HEK293 (cell line): ENCODE data around the gene HNRNPH2.

ENCODE experiments used
- CTCF ChIP-seq: fragments of 450-650 bp; formaldehyde crosslinking; IDR thresholded peaks from 2 replicates; pipeline ENCODE4 v1.5.1; 2016; ENCODE audit warnings: missing biosample characterization, missing genetic modification characterization
- ELK4 ChIP-seq: IDR thresholded peaks from 2 replicates; pipeline ENCODE4 v1.6.1; 2011; ENCODE audit warnings: mild to moderate bottlenecking, low read depth, low read length, borderline replicate concordance
- KLF16 ChIP-seq: fragments of 450-650 bp; formaldehyde crosslinking; IDR thresholded peaks from 2 replicates; pipeline ENCODE4 v1.5.1; 2017; ENCODE audit warnings: missing biosample characterization, missing genetic modification characterization
- MEIS1 ChIP-seq: sonication (generic); formaldehyde crosslinking; IDR thresholded peaks from 2 replicates; pipeline ENCODE4 v1.8.1; 2022; ENCODE audit warnings: missing genetic modification reagents, mild to moderate bottlenecking, borderline replicate concordance
- PRDM1 ChIP-seq: fragments of 450-650 bp; formaldehyde crosslinking; IDR thresholded peaks from 2 replicates; pipeline ENCODE4; 2016; ENCODE audit warnings: missing biosample characterization, missing genetic modification characterization
- PRDM2 ChIP-seq: fragments of 450-650 bp; formaldehyde crosslinking; IDR thresholded peaks from 2 replicates; pipeline ENCODE4 v1.5.1; 2016; ENCODE audit warnings: missing biosample characterization, missing genetic modification characterization, borderline replicate concordance
- RBAK ChIP-seq: fragments of 450-650 bp; formaldehyde crosslinking; IDR thresholded peaks from 2 replicates; pipeline ENCODE4 v1.5.1; 2016; ENCODE audit warnings: missing biosample characterization, missing genetic modification characterization
- ZBTB49 ChIP-seq: fragments of 450-650 bp; formaldehyde crosslinking; IDR thresholded peaks from 2 replicates; pipeline ENCODE4 v1.5.1; 2016; ENCODE audit warnings: missing biosample characterization, missing genetic modification characterization, low read depth
- ZNF18 ChIP-seq: fragments of 450-650 bp; formaldehyde crosslinking; IDR thresholded peaks from 2 replicates; pipeline ENCODE4 v1.5.1; 2016; ENCODE audit warnings: missing biosample characterization, missing genetic modification characterization
- ZNF23 ChIP-seq: fragments of 450-650 bp; formaldehyde crosslinking; IDR thresholded peaks from 2 replicates; pipeline ENCODE4 v1.5.1; 2016; ENCODE audit warnings: missing biosample characterization, missing genetic modification characterization, borderline replicate concordance
- ZNF311 ChIP-seq: fragments of 450-650 bp; formaldehyde crosslinking; IDR thresholded peaks from 2 replicates; pipeline ENCODE4 v1.5.1; 2017; ENCODE audit warnings: missing biosample characterization, missing genetic modification characterization, borderline replicate concordance
- ZNF404 ChIP-seq: fragments of 450-650 bp; formaldehyde crosslinking; IDR thresholded peaks from 2 replicates; pipeline ENCODE4 v1.5.1; 2017; ENCODE audit warnings: missing biosample characterization, missing genetic modification characterization
- ZNF837 ChIP-seq: fragments of 450-650 bp; formaldehyde crosslinking; IDR thresholded peaks from 2 replicates; pipeline ENCODE4 v1.5.1; 2016; ENCODE audit warnings: missing biosample characterization, missing genetic modification characterization
- ZXDB ChIP-seq: fragments of 450-650 bp; formaldehyde crosslinking; IDR thresholded peaks from 2 replicates; pipeline ENCODE4 v1.5.1; 2016; ENCODE audit warnings: missing biosample characterization, missing genetic modification characterization

- TF ChIP-seq CTCF, result no peak
- TF ChIP-seq RBAK (tag by site-specific recombination), result no peak
- TF ChIP-seq ZNF23, result no peak
- no peak for TF ChIP-seq ZXDB (tag by site-specific recombination)
- no peak for TF ChIP-seq ELK4
- TF ChIP-seq ZBTB49, result no peak
- no peak for TF ChIP-seq ZNF837 (tag by site-specific recombination)
- TF ChIP-seq MEIS1 (CRISPR knock-in tag), result no peak
- no peak for TF ChIP-seq ZNF404 (tag by site-specific recombination)
- no peak for TF ChIP-seq ZNF311 (tag by site-specific recombination)
- no peak for TF ChIP-seq PRDM1
- TF ChIP-seq KLF16 (tag by site-specific recombination), result no peak
- no peak for TF ChIP-seq ZNF18
- no peak for TF ChIP-seq PRDM2 (tag by site-specific recombination)
Measured at GRCh38 chrX:101385795-101386541, 22.1 kb upstream of the HNRNPH2 start, which contains the start of gene BTK.
